Neural cell (in vitro differentiated cells): ENCODE data around the gene CUX1. TPM values are rescaled to one million over a fixed set of nuclear protein-coding genes. Genes with fewer than 3 reads are reported as not detected.

Source experiments
- H2AFZ ChIP-seq: fragments of 200-600, 300-800 bp; sonication (generic), shearing (Covaris generic); 2 replicates; pipeline ENCODE4 v1.6.0; 2014; ENCODE audit warnings: low read depth, mild to moderate bottlenecking, antibody characterized with exemption, low read length, moderate library complexity
- H3F3A ChIP-seq: fragments of 200-600 bp; shearing (Covaris generic); 2 replicates; pipeline ENCODE4 v1.6.1; 2016; ENCODE audit warnings: mild to moderate bottlenecking, moderate library complexity, mixed read lengths, antibody characterized with exemption, low read length; ENCODE audit not compliant: insufficient read depth, poor library complexity, severe bottlenecking
- H3K27ac ChIP-seq: fragments of 200-600, 300-800 bp; sonication (generic), shearing (Covaris generic); 2 replicates; pipeline ENCODE4 v1.5.1; 2014; ENCODE audit warnings: mild to moderate bottlenecking, low read length, moderate library complexity
- H3K27me3 ChIP-seq: fragments of 300-800, 200-600 bp; sonication (generic), shearing (Covaris generic); 2 replicates; pipeline ENCODE4 v1.6.0; 2014; ENCODE audit warnings: mild to moderate bottlenecking, low read depth, low read length, moderate library complexity; ENCODE audit not compliant: insufficient read depth
- H3K36me3 ChIP-seq: fragments of 300-800, 200-600 bp; sonication (generic), shearing (Covaris generic); 2 replicates; pipeline ENCODE4 v1.5.1; 2014; ENCODE audit warnings: mild to moderate bottlenecking, antibody characterized with exemption, low read length, moderate library complexity; ENCODE audit not compliant: insufficient read depth
- H3K4me2 ChIP-seq: fragments of 300-800, 200-600 bp; sonication (generic), shearing (Covaris generic); 2 replicates; pipeline ENCODE4 v1.6.0; 2014; ENCODE audit warnings: mild to moderate bottlenecking, low read length
- H3K4me3 ChIP-seq: fragments of 300-800, 200-600 bp; sonication (generic), shearing (Covaris generic); 2 replicates; pipeline ENCODE4 v1.5.1; 2014; ENCODE audit warnings: mild to moderate bottlenecking, low read length, moderate library complexity
- H3K79me2 ChIP-seq: fragments of 200-600 bp; shearing (Covaris generic); replicated peaks from 2 replicates; pipeline ENCODE4 v1.6.0; 2014; ENCODE audit warnings: mild to moderate bottlenecking, low read length, moderate library complexity; ENCODE audit not compliant: insufficient read depth
- H3K9ac ChIP-seq: fragments of 300-800, 200-600 bp; sonication (generic), shearing (Covaris generic); 2 replicates; pipeline ENCODE4 v1.6.1; 2016; ENCODE audit warnings: mild to moderate bottlenecking, low read length, mixed read lengths
- H3K9me2 ChIP-seq: fragments of 200-600 bp; shearing (Covaris generic); 2 replicates; pipeline ENCODE4 v1.6.1; 2016; ENCODE audit warnings: mild to moderate bottlenecking, low read length, mixed read lengths; ENCODE audit not compliant: insufficient read depth
- H3K9me3 ChIP-seq: fragments of 200-600, 300-800 bp; sonication (generic), shearing (Covaris generic); 2 replicates; pipeline ENCODE4 v1.6.1; 2016; ENCODE audit warnings: mild to moderate bottlenecking, mixed run types, low read length, moderate library complexity, mixed read lengths
- H4K20me1 ChIP-seq: fragments of 200-600 bp; shearing (Covaris generic); 2 replicates; pipeline ENCODE4 v1.6.1; 2016; ENCODE audit warnings: mild to moderate bottlenecking, mixed run types; ENCODE audit not compliant: insufficient read depth
- CTCF ChIP-seq: fragments of 450-650 bp; IDR thresholded peaks from 2 replicates; pipeline ENCODE4 v1.5.1; 2014; ENCODE audit warnings: antibody characterized with exemption, mild to moderate bottlenecking, moderate library complexity; ENCODE audit not compliant: poor library complexity, severe bottlenecking
- EP300 ChIP-seq: fragments of 450-650 bp; conservative IDR thresholded peaks from 2 replicates; pipeline ENCODE4 v1.6.1; 2014; ENCODE audit warnings: antibody characterized with exemption, mild to moderate bottlenecking, moderate library complexity; ENCODE audit not compliant: poor library complexity, severe bottlenecking
- EZH2 ChIP-seq: fragments of 200-600, 300-800 bp; shearing (Covaris generic), sonication (generic); IDR thresholded peaks from 2 replicates; pipeline ENCODE4 v1.6.1; 2014; ENCODE audit warnings: antibody characterized with exemption, low read length, borderline replicate concordance, mild to moderate bottlenecking; ENCODE audit not compliant: insufficient read depth, poor library complexity, severe bottlenecking
- MXI1 ChIP-seq: fragments of 450-650 bp; conservative IDR thresholded peaks from 2 replicates; pipeline ENCODE4 v1.6.1; 2014; ENCODE audit warnings: antibody characterized with exemption, mild to moderate bottlenecking; ENCODE audit not compliant: poor library complexity, severe bottlenecking
- POLR2AphosphoS5 ChIP-seq: IDR thresholded peaks from 2 replicates; pipeline ENCODE4 v1.6.1; 2012
- RAD21 ChIP-seq: fragments of 450-650 bp; conservative IDR thresholded peaks from 2 replicates; pipeline ENCODE4 v1.6.1; 2014; ENCODE audit warnings: antibody characterized with exemption, mild to moderate bottlenecking, moderate library complexity
- REST ChIP-seq: IDR thresholded peaks from 2 replicates; pipeline ENCODE4 v1.6.1; 2012; ENCODE audit warnings: borderline replicate concordance
- SMC3 ChIP-seq: fragments of 450-650 bp; conservative IDR thresholded peaks from 2 replicates; pipeline ENCODE4 v1.6.1; 2014; ENCODE audit warnings: antibody characterized with exemption, mild to moderate bottlenecking, moderate library complexity; ENCODE audit not compliant: poor library complexity
- TAF1 ChIP-seq: IDR thresholded peaks from 2 replicates; pipeline ENCODE4 v1.6.1; 2012; ENCODE audit warnings: low read depth
- polyA plus RNA-seq: library from polyadenylated mRNA; depleted of rRNA; stranded (reverse); fragments of >200 nt; gene quantifications from 2 replicates; pipeline ENCODE4 v1.2.3, GENCODE V29; 2014

Gene CUX1
- polyA plus RNA-seq, 1 donor from 2014 or later, result 26.6 TPM

GRCh38 chr7:101856473-101857357, 39.3 kb downstream of the CUX1 start:
- no peaks in the 10 kb centered on the region for H3K27me3 ChIP-seq
- H3K4me2 ChIP-seq, result no peak overlapping the region
- no peak for TF ChIP-seq EP300
- TF ChIP-seq SMC3, result no peak
- no peak for TF ChIP-seq REST
- no peak for TF ChIP-seq MXI1
- no peak for TF ChIP-seq CTCF
- TF ChIP-seq EZH2, result no peak
- no peak for TF ChIP-seq POLR2AphosphoS5
- no peak for TF ChIP-seq RAD21
- no peak for TF ChIP-seq TAF1
- no peak overlapping the region for H3K9ac ChIP-seq
- no peaks in the 10 kb centered on the region for H3K9me3 ChIP-seq
- H3K79me2 ChIP-seq, result peaks cover 24% of the 10 kb centered on the region
- H4K20me1 ChIP-seq, result no peaks in the 10 kb centered on the region
- H3K27ac ChIP-seq, result no peak overlapping the region
- H3F3A ChIP-seq, result no peaks in the 10 kb centered on the region
- no peaks in the 10 kb centered on the region for H3K36me3 ChIP-seq
- no peak overlapping the region for H3K4me3 ChIP-seq
- H3K9me2 ChIP-seq, result no peaks in the 10 kb centered on the region
- H2AFZ ChIP-seq, result no peak overlapping the region

- no peak overlapping the region for H2AFZ ChIP-seq
- H3F3A ChIP-seq, result no peaks in the 10 kb centered on the region
- no peaks in the 10 kb centered on the region for H4K20me1 ChIP-seq
- TF ChIP-seq REST (no peak), CTCF (no peak), RAD21 (no peak), EZH2 (no peak), POLR2AphosphoS5 (no peak), EP300 (no peak), MXI1 (no peak)
- no peak overlapping the region for H3K27ac ChIP-seq
- H3K79me2 ChIP-seq, result peaks cover 28% of the 10 kb centered on the region
- no peaks in the 10 kb centered on the region for H3K27me3 ChIP-seq
- H3K4me2 ChIP-seq, result no peak overlapping the region
- H3K9ac ChIP-seq, result no peak overlapping the region
- H3K36me3 ChIP-seq, result no peaks in the 10 kb centered on the region
- no peaks in the 10 kb centered on the region for H3K9me2 ChIP-seq
- no peaks in the 10 kb centered on the region for H3K9me3 ChIP-seq
- no peak overlapping the region for H3K4me3 ChIP-seq
Observed at GRCh38 chr7:101857358-101857811, 40.0 kb downstream of the CUX1 start.
